ENCODE results near the gene LAMP2.

Gene LAMP2

GRCh38 chrX:120456973-120457372 lies 12.1 kb downstream of the LAMP2 start:
- no peak for DNase-seq (ENCODE audit: low read depth in 3 of 3)

DNA sequence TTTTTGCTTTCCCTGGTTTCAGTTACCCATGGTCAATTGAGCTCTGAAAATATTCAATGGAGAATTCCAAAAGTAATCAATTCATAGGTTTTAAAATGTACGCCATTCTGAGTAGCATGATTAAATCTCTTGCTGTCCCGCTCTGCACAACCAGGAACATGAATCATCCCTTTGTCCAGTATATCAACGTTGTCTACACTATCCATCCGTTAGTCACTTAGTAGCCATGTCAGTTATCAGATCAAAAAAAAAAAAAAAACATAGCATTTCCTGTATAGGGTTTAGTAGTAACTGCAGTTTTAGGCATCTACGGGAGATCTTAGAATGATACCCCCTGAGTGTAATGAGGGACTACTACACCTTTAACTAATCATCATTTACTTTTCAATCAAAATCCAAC lies 15.1 kb downstream of the LAMP2 start:
- DNase-seq (ENCODE audit: low read depth in 3 of 3), result no peak

- DNase-seq (ENCODE audit: low read depth in 3 of 3), result no peak
Observed at GRCh38 chrX:120452131-120452530, 17.0 kb downstream of the LAMP2 start.

GRCh38 chrX:120450163-120450562 lies 18.9 kb downstream of the LAMP2 start:
- DNase-seq (ENCODE audit: low read depth in 3 of 3), result no peak

- DNase-seq (ENCODE audit: low read depth in 3 of 3), result no peak
Observed at GRCh38 chrX:120446498-120446897, 22.6 kb downstream of the LAMP2 start.

- no peak for DNase-seq (ENCODE audit: low read depth in 3 of 3)
Observed at GRCh38 chrX:120439921-120440320, 29.2 kb downstream of the LAMP2 start.

GRCh38 chrX:120429776-120430540 lies 39.1 kb downstream of the LAMP2 start:
- DNase-seq (ENCODE audit: low read depth in 3 of 3), result no peak

- DNase-seq (ENCODE audit: low read depth in 3 of 3), result no peak
Observed at GRCh38 chrX:120428309-120428708, 40.8 kb downstream of the LAMP2 start.

- DNase-seq (ENCODE audit: low read depth in 3 of 3), result no peak
Observed at GRCh38 chrX:120426599-120426998, 42.5 kb downstream of the LAMP2 start.

- DNase-seq (ENCODE audit: low read depth in 3 of 3), result no peak
Observed at GRCh38 chrX:120419463-120419862, 49.6 kb downstream of the LAMP2 start.

GRCh38 chrX:120408168-120408567 lies 60.9 kb downstream of the LAMP2 start:
- no peak for DNase-seq (ENCODE audit: low read depth in 3 of 3)

DNA sequence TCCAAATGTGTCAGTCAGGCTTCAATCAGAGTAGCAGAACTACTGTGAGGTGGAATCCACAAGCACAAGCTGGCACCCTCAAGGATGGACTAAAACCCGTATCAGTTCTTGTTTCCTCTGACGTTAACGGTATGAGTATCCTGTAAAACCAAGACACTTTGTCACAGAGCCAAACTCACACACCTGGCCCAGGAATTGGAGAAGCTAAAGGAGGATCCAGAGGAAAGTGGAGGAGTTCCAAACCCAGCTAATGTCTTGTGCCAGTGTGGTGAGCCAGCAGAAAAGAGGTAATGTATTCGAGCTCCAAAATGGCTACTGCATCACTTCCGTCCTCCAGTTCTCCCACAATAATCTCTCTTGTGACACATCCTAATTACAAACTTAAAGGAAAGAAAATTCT lies 62.5 kb downstream of the LAMP2 start:
- DNase-seq (ENCODE audit: low read depth in 3 of 3), result no peak

DNA sequence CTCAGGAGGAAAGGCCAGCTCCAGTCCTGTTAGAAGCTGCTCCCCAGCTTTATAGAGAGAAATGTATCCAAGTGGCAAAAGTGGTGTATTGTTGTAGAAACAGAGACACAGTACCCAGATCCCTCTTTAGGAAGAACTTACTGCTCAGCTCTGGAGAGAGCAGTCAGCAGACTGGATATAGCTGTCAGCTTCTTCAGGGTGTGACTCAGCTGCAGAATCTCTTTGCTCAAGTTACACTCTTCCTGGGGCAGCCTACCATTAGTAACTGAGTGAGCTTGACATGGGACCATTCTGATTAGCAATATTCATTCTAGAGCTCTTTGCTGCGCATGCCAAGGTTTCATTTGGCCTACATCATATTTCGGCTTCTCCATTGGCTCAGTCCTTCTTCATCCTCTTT lies 66.7 kb downstream of the LAMP2 start:
- no peak for DNase-seq (ENCODE audit: low read depth in 3 of 3)

DNA sequence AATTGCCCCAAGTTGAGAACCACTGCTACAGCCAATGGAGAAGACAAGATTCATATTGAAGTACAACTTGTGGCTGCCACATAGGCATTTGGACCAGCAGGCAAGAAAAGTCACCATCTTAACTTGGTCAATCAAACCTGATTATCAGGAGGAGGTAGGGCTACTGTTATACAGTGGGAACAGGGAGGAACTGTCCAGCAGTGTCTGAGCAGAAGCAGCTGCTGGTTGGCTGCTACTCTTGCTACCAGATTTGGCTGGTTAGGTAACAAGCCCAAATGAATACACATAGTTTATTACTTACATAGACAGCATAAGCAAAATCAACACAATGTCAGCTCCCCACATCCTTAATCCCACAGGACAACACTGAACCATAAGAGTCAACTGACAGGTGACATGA lies 67.8 kb downstream of the LAMP2 start:
- DNase-seq (ENCODE audit: low read depth in 3 of 3), result no peak

DNA sequence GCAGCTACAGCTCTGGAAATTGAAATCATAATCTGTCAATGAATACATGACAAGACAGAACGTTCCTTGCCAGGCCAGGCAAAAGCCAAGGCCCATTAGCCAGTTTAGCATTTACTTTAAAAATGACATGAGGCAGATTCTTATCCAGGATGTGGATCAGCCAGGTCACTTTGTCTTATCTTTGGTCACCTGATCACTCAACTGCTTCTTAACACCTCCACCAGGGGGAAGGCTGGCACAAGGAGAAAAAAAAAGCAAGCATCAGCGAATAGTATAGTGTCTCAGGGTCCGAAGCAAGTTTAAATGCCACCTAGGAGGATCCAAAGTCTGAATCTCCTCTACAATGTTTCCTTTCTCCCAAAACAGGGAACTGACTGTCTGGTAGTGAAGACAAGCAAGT lies 88.4 kb downstream of the LAMP2 start:
- no peak for DNase-seq (ENCODE audit: low read depth in 3 of 3)

GRCh38 chrX:120379937-120380681 lies 89.0 kb downstream of the LAMP2 start:
- DNase-seq (ENCODE audit: low read depth in 3 of 3), result no peak

GRCh38 chrX:120378570-120378969 lies 90.5 kb downstream of the LAMP2 start:
- DNase-seq (ENCODE audit: low read depth in 3 of 3), result no peak
